Measurements from ENCODE around the gene CFHR5. TPM values are rescaled to one million over a fixed set of nuclear protein-coding genes. Genes with fewer than 3 reads are reported as not detected.
"Not testable (repeated sequence)": the region's sequence is repeated elsewhere in the genome, so short reads cannot be mapped to it uniquely, and the experiment has no call there.

CFHR5 gene
- total RNA-seq (not detected), polyA plus RNA-seq (not detected)
- long read RNA-seq, donor 1, result 0 reads
- long read RNA-seq, donor 2, result 0 reads
- long read RNA-seq, donor 3, result 0 reads
- long read RNA-seq, donor 4, result 0 reads

DNA sequence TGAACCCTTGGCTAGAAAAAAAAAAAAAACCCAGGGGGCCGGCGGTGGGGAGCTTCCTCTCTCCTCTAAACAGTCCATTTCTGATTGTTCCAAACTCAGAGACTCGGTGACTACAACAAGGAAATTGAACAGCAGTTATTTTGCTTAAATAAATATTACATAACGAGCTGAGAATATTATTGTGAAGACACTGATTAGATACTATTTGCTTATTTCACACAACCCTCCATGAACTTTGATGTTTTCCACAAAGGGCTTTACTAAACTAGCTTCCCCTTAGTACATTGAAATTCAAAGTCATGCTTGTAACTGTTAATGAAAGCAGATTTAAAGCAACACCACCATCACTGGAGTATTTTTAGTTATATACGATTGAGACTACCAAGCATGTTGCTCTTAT, at the start of gene CFHR5:
Gene CFHR5 (plus strand): TSS at position 279 of the 400 bp plus-strand sequence. CDS start 109 bp downstream, at position 388.
- intact Hi-C loops (cut with DNase I), result no loop called here
- DNase-seq (no peak), ATAC-seq (no peak)
- WGBS, result 46% methylated on average over 5 of the region's 5 CpGs
- Histone ChIP-seq H3K27me3 (ENCODE audit: control insufficient read depth, insufficient read depth) (no peaks in the 10 kb centered on the region), H3K4me3 (ENCODE audit: low read length) (no peak within 1 kb of the TSS), H3K9me3 (ENCODE audit: control insufficient read depth, low read length) (no peaks in the 10 kb centered on the region), H3K4me1 (ENCODE audit: control insufficient read depth, insufficient read depth, low read length) (no peaks in the 10 kb centered on the region), H3K27ac (ENCODE audit: low read length) (no peak within 1 kb of the TSS)

DNA sequence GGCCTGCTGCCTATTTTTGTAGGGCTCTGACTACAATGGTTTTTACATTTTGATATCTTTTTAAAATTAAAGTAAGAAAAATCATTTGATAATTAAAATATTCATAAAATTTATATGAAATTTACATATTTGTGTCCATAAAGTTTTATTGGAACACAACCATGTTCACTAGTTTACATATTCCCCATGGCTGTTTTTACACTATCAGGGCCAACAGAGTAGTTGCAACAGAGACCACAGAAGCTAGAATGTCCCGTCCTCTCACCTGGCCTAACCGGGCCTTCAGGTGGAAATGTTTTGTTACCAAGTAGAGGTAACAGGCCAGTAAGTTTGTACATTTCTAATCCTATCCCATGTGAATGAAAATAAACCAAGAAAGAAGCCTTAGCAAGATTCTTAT, 44.5 kb upstream of the CFHR5 start:
- H3K9me3 ChIP-seq (ENCODE audit: control insufficient read depth, low read length); H3K27ac ChIP-seq (ENCODE audit: low read length); ATAC-seq; intact Hi-C loops (cut with DNase I); DNase-seq; H3K4me3 ChIP-seq (ENCODE audit: low read length); H3K4me1 ChIP-seq (ENCODE audit: control insufficient read depth, insufficient read depth, low read length); H3K27me3 ChIP-seq (ENCODE audit: control insufficient read depth, insufficient read depth): not testable (repeated sequence)
- WGBS, result 74% methylated on average over 2 of the region's 2 CpGs

DNA sequence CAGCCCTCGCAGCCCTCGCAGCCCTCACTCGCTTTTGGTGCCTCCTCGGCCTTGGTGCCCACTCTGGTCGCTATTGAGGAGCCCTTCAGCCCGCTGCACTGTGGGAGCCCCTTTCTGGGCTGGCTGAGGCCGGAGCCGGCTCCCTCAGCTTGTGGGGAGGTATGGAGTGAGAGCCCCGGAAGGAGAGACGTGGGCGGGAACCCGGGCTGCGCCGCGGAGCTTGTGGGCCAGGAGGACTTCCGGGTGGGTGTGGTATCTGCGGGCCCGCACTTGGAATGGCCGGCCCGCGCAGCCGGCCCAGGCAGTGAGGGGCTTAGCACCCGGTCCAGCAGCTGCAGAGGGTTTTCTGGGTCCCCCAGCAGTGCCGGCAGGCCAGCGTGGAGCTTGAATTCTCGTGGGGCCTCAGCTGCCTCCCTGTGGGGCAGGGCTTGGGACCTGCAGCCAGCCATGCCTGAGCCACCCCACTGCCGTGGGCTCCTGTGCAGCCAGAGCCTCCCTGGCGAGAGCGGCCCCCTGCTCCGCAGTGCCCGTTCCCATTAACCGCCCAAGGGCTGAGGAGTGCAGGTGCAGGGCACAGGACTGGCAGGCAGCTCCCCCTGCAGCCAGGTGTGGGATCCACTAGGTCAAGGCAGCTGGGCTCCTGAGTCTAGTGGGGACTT, 43.7 kb upstream of the CFHR5 start:
- Histone ChIP-seq H3K27ac (ENCODE audit: low read length) (no peak overlapping the region), H3K27me3 (ENCODE audit: control insufficient read depth, insufficient read depth) (no peaks in the 10 kb centered on the region), H3K4me3 (ENCODE audit: low read length) (no peak overlapping the region), H3K9me3 (ENCODE audit: control insufficient read depth, low read length) (no peaks in the 10 kb centered on the region), H3K4me1 (ENCODE audit: control insufficient read depth, insufficient read depth, low read length) (no peaks in the 10 kb centered on the region)
- intact Hi-C loops (cut with DNase I), result no loop called here
- ATAC-seq (no peak), DNase-seq (peak in 2 of 3 donors; percentile 20 to 41)
- 94% methylated on average over 32 of the region's 32 CpGs for WGBS

DNA sequence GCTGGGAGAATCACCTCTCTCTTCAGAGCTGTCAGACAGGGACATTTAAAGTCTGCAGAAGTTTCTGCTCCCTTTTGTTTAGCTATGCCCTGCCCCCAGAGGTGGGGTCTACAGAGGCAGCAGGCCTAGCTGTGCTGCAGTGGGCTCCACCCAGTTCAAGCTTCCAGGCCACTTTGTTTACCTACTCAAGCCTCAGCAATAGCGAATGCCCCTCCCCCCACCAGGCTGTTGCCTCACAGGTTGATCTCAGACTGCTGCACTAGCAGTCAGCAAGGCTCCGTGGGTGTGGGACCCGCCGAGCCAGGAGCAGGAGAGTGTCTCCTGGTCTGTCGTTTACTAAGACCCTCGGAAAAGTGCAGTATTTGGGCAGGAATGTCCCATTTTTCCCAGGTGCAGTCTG, 35.9 kb upstream of the CFHR5 start:
- WGBS, result 78% methylated on average over 6 of the region's 6 CpGs
- intact Hi-C loops (cut with DNase I); H3K4me1 ChIP-seq (ENCODE audit: control insufficient read depth, insufficient read depth, low read length); H3K9me3 ChIP-seq (ENCODE audit: control insufficient read depth, low read length); H3K27me3 ChIP-seq (ENCODE audit: control insufficient read depth, insufficient read depth); H3K27ac ChIP-seq (ENCODE audit: low read length); ATAC-seq; H3K4me3 ChIP-seq (ENCODE audit: low read length): not testable (repeated sequence)
- DNase-seq, result peak in 1 of 3 donors; percentile 25

DNA sequence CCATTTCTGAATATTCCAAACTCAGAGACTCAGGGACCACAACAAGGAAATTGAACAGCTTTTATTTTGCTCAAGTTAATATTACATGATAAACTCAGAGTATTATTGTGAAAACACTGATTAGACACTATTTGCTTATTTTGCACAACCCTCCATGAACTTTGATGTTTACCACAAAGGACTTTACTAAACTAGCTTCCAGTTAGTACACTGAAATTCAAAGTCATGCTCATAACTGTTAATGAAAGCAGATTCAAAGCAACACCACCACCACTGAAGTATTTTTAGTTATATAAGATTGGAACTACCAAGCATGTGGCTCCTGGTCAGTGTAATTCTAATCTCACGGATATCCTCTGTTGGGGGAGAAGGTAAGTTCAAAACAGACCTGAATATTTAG, 33.8 kb upstream of the CFHR5 start, which contains the start of gene CFHR2:
Gene CFHR2 (plus strand): TSS at position 171 of the 400 bp plus-strand sequence. CDS start 143 bp downstream, at position 314.
- no CpG with 5 or more reads among the region's 1 CpG for WGBS
- intact Hi-C loops (cut with DNase I), result not testable (repeated sequence)

DNA sequence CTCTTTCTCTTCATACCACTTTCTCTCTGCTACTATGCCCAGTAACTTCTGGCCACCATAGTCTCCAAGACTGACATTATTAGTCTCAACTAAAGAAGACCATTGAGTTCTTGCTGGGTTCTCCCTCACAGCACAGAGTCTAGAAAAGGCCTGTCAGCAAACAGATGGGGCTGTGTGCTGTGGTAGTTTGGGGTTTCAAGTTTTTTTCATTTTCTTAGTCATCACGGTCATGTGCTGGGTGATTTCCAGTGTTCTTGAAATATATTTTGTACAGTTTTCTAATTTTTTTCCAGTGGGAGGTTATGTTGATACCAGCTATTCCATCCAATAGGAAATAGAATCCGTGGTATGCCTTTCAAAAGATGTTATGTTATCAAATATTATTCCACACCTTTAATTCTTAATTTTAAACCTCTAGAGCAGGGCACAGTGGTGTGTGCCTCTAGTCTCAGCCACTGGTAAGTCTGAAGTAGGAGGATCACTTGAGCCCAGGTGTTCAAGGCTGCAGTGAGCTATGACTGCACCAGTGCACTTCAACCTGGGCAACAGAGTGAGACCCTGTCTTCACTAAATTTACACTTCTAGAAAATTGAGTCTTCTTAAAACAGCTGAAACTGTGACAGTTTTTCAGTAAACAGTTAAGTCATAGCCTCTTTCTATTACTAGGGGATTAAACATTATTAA, 25.5 kb upstream of the CFHR5 start:
- no peak for ATAC-seq
- 61% methylated on average over 2 of the region's 2 CpGs for WGBS

More for the DNA sequence above, 33.8 kb upstream of the CFHR5 start, which contains the start of gene CFHR2:
- ATAC-seq; H3K4me3 ChIP-seq (ENCODE audit: low read length); H3K9me3 ChIP-seq (ENCODE audit: control insufficient read depth, low read length); H3K4me1 ChIP-seq (ENCODE audit: control insufficient read depth, insufficient read depth, low read length); H3K27ac ChIP-seq (ENCODE audit: low read length); DNase-seq; H3K27me3 ChIP-seq (ENCODE audit: control insufficient read depth, insufficient read depth): not testable (repeated sequence)

DNA sequence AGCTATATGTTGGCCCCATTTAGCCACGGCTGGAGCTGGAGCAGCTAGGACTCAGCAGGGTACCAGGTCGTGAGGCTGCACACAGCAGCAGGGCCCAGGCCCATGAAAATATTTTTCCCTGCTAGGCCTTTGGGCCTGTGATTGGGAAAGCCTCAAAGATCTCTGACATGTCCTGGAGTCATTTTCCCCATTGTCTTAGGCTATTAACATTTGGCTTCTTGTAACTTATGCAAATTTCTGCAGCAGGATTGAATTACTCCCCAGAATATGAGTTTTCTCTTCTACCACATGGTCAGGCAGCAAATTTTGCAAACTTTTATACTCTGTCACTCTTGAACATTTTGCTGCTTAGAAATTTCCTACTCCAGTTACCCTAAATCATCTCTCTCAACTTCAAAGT, 22.6 kb upstream of the CFHR5 start:
- intact Hi-C loops (cut with DNase I), result no loop called here
- no peak for DNase-seq

More for the DNA sequence above, 25.5 kb upstream of the CFHR5 start:
- H3K27me3 ChIP-seq (ENCODE audit: control insufficient read depth, insufficient read depth), result no peaks in the 10 kb centered on the region
- no peak overlapping the region for H3K4me3 ChIP-seq (ENCODE audit: low read length)
- intact Hi-C loops (cut with DNase I), result no loop called here
- H3K27ac ChIP-seq (ENCODE audit: low read length), result no peak overlapping the region
- H3K9me3 ChIP-seq (ENCODE audit: control insufficient read depth, low read length), result no peaks in the 10 kb centered on the region
- no peak for DNase-seq
- no peaks in the 10 kb centered on the region for H3K4me1 ChIP-seq (ENCODE audit: control insufficient read depth, insufficient read depth, low read length)

DNA sequence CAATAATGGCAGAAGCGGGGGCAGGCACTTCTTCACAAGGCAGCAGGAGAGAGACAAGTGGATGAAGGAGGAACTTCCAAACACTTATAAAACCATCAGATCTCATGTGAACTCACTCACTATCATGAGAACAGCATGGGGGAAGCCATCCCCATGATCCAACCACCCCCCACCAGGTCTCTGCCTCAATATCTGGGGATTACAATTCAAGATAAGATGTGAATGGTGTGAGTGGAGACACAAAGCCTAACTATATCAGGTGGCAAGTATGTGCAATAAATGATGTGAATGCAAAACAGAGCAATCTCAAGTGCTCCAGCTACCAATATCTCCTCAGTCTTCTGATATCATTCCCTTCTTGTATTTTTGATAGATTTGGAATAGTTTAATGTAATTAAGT, 21.4 kb upstream of the CFHR5 start:
- DNase-seq (no peak), ATAC-seq (no peak)
- H3K27ac ChIP-seq (ENCODE audit: low read length), result no peak overlapping the region
- no peak overlapping the region for H3K4me3 ChIP-seq (ENCODE audit: low read length)
- H3K4me1 ChIP-seq (ENCODE audit: control insufficient read depth, insufficient read depth, low read length), result no peaks in the 10 kb centered on the region
- no peaks in the 10 kb centered on the region for H3K9me3 ChIP-seq (ENCODE audit: control insufficient read depth, low read length)
- H3K27me3 ChIP-seq (ENCODE audit: control insufficient read depth, insufficient read depth), result no peaks in the 10 kb centered on the region
- intact Hi-C loops (cut with DNase I), result no loop called here
- 87% methylated on average over 1 of the region's 1 CpG for WGBS

More for the DNA sequence above, 22.6 kb upstream of the CFHR5 start:
- no peaks in the 10 kb centered on the region for H3K9me3 ChIP-seq (ENCODE audit: control insufficient read depth, low read length)
- no peak overlapping the region for H3K27ac ChIP-seq (ENCODE audit: low read length)
- H3K4me1 ChIP-seq (ENCODE audit: control insufficient read depth, insufficient read depth, low read length), result no peaks in the 10 kb centered on the region
- no peak for ATAC-seq
- no peaks in the 10 kb centered on the region for H3K27me3 ChIP-seq (ENCODE audit: control insufficient read depth, insufficient read depth)
- 55% methylated on average over 2 of the region's 2 CpGs for WGBS
- H3K4me3 ChIP-seq (ENCODE audit: low read length), result no peak overlapping the region

DNA sequence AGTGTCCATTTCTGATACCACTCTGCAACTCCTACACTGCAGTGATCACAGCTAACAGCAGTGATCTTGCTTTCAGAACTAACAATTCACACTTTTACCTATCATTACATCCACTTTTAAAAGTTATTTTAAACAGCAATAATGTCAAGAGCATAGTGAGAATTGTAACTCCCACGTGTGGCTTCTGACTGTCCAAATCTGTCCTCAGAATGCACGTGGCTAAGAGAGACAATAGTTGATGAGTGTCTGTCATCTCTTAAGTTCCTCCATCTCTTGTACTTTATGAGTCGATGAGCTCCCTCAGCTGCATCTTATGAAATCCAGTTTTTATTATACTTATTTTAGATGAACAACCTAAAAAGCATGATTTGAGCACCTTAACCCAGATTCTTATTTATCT, 16.5 kb upstream of the CFHR5 start:
- Histone ChIP-seq H3K27ac (ENCODE audit: low read length) (no peak overlapping the region), H3K4me1 (ENCODE audit: control insufficient read depth, insufficient read depth, low read length) (no peaks in the 10 kb centered on the region), H3K27me3 (ENCODE audit: control insufficient read depth, insufficient read depth) (no peaks in the 10 kb centered on the region), H3K9me3 (ENCODE audit: control insufficient read depth, low read length) (no peaks in the 10 kb centered on the region), H3K4me3 (ENCODE audit: low read length) (no peak overlapping the region)
- intact Hi-C loops (cut with DNase I), result no loop called here
- 53% methylated on average over 3 of the region's 3 CpGs for WGBS
- no peak for DNase-seq
- no peak for ATAC-seq

DNA sequence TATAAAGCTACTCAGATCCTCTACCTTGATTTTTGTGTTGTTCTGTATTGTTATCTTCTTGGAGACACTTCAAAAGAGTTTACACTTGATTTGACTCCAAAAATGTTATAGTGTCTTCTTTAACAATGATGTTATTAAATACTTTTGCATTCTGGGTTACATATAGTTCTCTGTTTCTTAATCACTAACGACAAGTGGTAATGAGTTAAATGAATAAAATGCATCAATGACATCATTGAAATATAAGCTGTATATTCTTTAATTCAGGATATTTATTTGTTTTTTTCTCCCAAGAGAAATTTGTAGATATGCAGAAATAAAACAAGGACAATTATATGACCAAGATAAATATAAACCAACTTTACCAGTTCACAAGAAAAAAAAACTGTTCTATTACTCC, 7.2 kb upstream of the CFHR5 start:
- intact Hi-C loops (cut with DNase I), result no loop called here
- Histone ChIP-seq H3K4me3 (ENCODE audit: low read length) (no peak overlapping the region), H3K4me1 (ENCODE audit: control insufficient read depth, insufficient read depth, low read length) (no peaks in the 10 kb centered on the region), H3K27me3 (ENCODE audit: control insufficient read depth, insufficient read depth) (no peaks in the 10 kb centered on the region), H3K9me3 (ENCODE audit: control insufficient read depth, low read length) (no peaks in the 10 kb centered on the region), H3K27ac (ENCODE audit: low read length) (no peak overlapping the region)
- DNase-seq (no peak), ATAC-seq (no peak)
- 74% methylated on average over 1 of the region's 1 CpG for WGBS

DNA sequence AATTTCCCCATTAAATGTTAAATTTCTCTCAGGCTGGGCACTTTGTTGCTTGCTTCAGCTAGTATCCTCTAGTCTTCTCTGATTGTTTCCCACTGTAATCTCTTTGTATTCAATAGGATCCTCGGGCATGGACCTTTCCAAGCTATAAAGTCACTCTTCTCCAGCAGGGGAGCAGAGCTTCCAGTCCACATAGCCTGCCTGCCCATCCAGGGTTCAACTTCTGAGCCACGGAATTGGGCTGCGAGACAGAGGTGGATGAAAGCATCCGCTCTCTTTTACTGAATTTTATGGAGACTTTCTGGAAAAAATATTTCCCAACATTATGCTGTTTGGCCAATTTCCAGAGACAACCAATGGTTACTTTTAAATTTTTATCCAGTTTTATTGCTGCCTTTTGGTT, 1.1 kb upstream of the CFHR5 start:
- intact Hi-C loops (cut with DNase I), result no loop called here
- no peak for ATAC-seq

More for the DNA sequence above, 1.1 kb upstream of the CFHR5 start:
- H3K27me3 ChIP-seq (ENCODE audit: control insufficient read depth, insufficient read depth), result no peaks in the 10 kb centered on the region
- H3K27ac ChIP-seq (ENCODE audit: low read length), result no peak overlapping the region
- no peak overlapping the region for H3K4me3 ChIP-seq (ENCODE audit: low read length)
- DNase-seq, result no peak
- no peaks in the 10 kb centered on the region for H3K4me1 ChIP-seq (ENCODE audit: control insufficient read depth, insufficient read depth, low read length)
- H3K9me3 ChIP-seq (ENCODE audit: control insufficient read depth, low read length), result no peaks in the 10 kb centered on the region
- 92% methylated on average over 4 of the region's 4 CpGs for WGBS
